Kidney (tissue), 14 donors: Measurements from ENCODE around the gene ITGA5. TPM values are rescaled to one million over a fixed set of nuclear protein-coding genes. Genes with fewer than 3 reads are reported as not detected.

ENCODE experiments used
- DNase-seq, 5 donors: peaks; one replicate each; pipeline ENCODE4 v3.0.0-alpha.2; 2013 to 2020
- FAIRE-seq: peaks from 2 replicates; lab custom pipeline; 2012; peaks lifted over from hg19 to GRCh38; lab: Jason Lieb, UNC
- H3K27ac ChIP-seq, 2 donors: one replicate each; pipeline ENCODE4 v1.7.0; 2013; ENCODE audit warnings: low read depth in 2 of 2, low read length in 2 of 2, inconsistent platforms in 1 of 2
- H3K27me3 ChIP-seq: one replicate; pipeline ENCODE4 v1.7.1; 2013; ENCODE audit warnings: low read length, inconsistent platforms; ENCODE audit not compliant: control insufficient read depth, insufficient read depth
- H3K36me3 ChIP-seq, 3 donors: one replicate each; pipeline versions ENCODE4 v1.7.0 to v1.7.1; 2013; ENCODE audit warnings: low read length in 3 of 3, control low read depth in 1 of 3, inconsistent platforms in 1 of 3; ENCODE audit not compliant: insufficient read depth in 3 of 3, control insufficient read depth in 2 of 3
- H3K4me1 ChIP-seq, 3 donors: one replicate each; pipeline versions ENCODE4 v1.7.0 to v1.7.1; 2013; ENCODE audit warnings: low read length in 3 of 3, inconsistent platforms in 1 of 3, low read depth in 1 of 3; ENCODE audit not compliant: control insufficient read depth in 2 of 3, insufficient read depth in 2 of 3
- H3K4me3 ChIP-seq, 3 donors: one replicate each; pipeline versions ENCODE4 v1.7.0 to v1.8.1; 2013; ENCODE audit warnings: low read length in 3 of 3, control low read depth in 1 of 3, inconsistent platforms in 1 of 3
- H3K9ac ChIP-seq, 3 donors: one replicate each; pipeline versions ENCODE4 v1.7.0 to v1.7.1; 2013; ENCODE audit warnings: low read length in 3 of 3, control low read depth in 1 of 3, inconsistent platforms in 1 of 3
- H3K9me3 ChIP-seq, 3 donors: one replicate each; pipeline versions ENCODE4 v1.7.0 to v1.7.1; 2013; ENCODE audit warnings: low read length in 3 of 3, control low read depth in 1 of 3, inconsistent platforms in 1 of 3; ENCODE audit not compliant: control insufficient read depth in 2 of 3, insufficient read depth in 1 of 3
- intact Hi-C: fragments of 100-400 bp; cut with DNase I; formaldehyde crosslinking; loops from one replicate; pipeline ENCODE4 v1.11.1; 2022
- polyA plus RNA-seq: library from polyadenylated mRNA; stranded (reverse); fragments of 350-450 nt; fragmentation: Illumina TruSeq; extraction: RNeasy Lipid Tissue Mini Kit (QIAGEN cat#74804); gene quantifications from one replicate; pipeline ENCODE4 v1.2.3, GENCODE V29; 2014; ENCODE audit warnings: low read depth, low replicate concordance; ENCODE audit not compliant: insufficient read depth
- total RNA-seq: library from RNA; stranded (reverse); fragmentation: NEBNext Ultra II Directional; extraction: Animal tissue kit (Norgen Biotek cat#: 25700); gene quantifications from one replicate; pipeline ENCODE4 v1.2.1, GENCODE V29; 2021
- TF ChIP-seq, protein P1 (sequence below): IDR thresholded peaks from 3 replicates; pipeline ENCODE4 v1.5.1; 2012; ENCODE audit warnings: mild to moderate bottlenecking, moderate library complexity, borderline replicate concordance; ENCODE audit not compliant: insufficient read depth; ENCODE audit errors: extremely low read depth
- donor health status: control.
- donor health status: control.
- donor health status: control.
- donor health status: control.
- donor health status: control.
- donor health status: DM: yes; HTN: yes; CAD: no.
- donor health status: Normal renal cell carcinoma (clear cell type).

The ITGA5 gene
- total and polyA plus RNA-seq, 2 donors from 2014 or later, result 11.4 to 65.6 TPM

DNA sequence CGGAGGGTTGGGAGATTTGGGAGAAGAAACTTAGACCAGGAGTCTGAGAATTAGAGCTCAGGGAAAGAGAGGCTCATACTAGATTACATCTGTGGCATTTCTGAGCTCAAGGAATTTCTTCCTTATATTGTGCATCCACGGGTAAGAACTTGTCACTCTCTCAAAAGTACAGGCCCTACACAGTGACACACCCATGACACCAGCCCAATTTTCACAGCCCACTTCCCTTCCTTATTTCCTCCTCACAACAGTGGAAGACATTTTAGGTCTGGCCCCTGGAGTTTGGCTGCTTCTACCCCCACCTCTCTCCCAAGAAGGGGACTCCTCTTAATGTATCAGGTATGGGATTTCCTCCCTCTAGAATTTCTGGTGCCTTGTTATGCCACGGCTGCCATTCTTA, 25.3 kb downstream of the ITGA5 start:
- Histone ChIP-seq H3K9me3 (no peaks in the 10 kb centered on the region), H3K27me3 (no peaks in the 10 kb centered on the region), H3K36me3 (peaks cover 0 to 3% (median 2%) of the 10 kb centered on the region in 3 donors), H3K4me1 (peaks cover 0 to 4% (median 0%) of the 10 kb centered on the region in 3 donors), H3K27ac (no peak overlapping the region), H3K4me3 (no peak overlapping the region), H3K9ac (no peak overlapping the region)
- intact Hi-C loops, result no loop called here
- DNase-seq, result peak in 1 of 5 donors; percentile 8
- no peak for FAIRE-seq
- TF ChIP-seq, protein P1, sequence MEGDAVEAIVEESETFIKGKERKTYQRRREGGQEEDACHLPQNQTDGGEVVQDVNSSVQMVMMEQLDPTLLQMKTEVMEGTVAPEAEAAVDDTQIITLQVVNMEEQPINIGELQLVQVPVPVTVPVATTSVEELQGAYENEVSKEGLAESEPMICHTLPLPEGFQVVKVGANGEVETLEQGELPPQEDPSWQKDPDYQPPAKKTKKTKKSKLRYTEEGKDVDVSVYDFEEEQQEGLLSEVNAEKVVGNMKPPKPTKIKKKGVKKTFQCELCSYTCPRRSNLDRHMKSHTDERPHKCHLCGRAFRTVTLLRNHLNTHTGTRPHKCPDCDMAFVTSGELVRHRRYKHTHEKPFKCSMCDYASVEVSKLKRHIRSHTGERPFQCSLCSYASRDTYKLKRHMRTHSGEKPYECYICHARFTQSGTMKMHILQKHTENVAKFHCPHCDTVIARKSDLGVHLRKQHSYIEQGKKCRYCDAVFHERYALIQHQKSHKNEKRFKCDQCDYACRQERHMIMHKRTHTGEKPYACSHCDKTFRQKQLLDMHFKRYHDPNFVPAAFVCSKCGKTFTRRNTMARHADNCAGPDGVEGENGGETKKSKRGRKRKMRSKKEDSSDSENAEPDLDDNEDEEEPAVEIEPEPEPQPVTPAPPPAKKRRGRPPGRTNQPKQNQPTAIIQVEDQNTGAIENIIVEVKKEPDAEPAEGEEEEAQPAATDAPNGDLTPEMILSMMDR, result no peak

DNA sequence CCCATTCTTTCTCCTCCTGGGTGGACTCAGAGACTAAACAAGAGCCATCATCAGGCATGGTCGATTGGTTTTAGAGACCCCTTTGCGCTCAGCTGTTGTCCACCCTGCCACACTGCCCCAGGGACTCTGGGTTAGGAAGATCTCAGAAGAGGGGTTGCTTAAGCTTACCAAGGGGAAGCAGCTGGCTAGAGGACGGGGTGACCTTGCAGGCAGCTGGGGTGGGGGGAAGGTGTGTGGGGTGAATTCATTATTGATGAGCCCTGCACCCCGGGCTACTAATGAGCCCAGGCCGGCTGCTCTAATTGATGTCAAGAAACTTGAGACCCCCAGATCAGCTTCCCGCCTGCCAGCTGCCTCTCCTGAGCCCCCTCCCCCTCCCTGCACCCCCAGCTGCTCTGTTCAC, 25.9 kb downstream of the ITGA5 start:
- intact Hi-C loops, result no loop called here
- Histone ChIP-seq H3K9ac (no peak overlapping the region), H3K4me1 (peaks cover 0 to 4% (median under 1%) of the 10 kb centered on the region in 3 donors), H3K4me3 (no peak overlapping the region), H3K9me3 (no peaks in the 10 kb centered on the region), H3K27ac (no peak overlapping the region), H3K27me3 (no peaks in the 10 kb centered on the region), H3K36me3 (peaks cover 0 to 2% (median 0%) of the 10 kb centered on the region in 3 donors)
- FAIRE-seq (no peak), DNase-seq (peak in 2 of 5 donors; percentile 70 to 71)
- TF ChIP-seq, protein P1, result no peak

DNA sequence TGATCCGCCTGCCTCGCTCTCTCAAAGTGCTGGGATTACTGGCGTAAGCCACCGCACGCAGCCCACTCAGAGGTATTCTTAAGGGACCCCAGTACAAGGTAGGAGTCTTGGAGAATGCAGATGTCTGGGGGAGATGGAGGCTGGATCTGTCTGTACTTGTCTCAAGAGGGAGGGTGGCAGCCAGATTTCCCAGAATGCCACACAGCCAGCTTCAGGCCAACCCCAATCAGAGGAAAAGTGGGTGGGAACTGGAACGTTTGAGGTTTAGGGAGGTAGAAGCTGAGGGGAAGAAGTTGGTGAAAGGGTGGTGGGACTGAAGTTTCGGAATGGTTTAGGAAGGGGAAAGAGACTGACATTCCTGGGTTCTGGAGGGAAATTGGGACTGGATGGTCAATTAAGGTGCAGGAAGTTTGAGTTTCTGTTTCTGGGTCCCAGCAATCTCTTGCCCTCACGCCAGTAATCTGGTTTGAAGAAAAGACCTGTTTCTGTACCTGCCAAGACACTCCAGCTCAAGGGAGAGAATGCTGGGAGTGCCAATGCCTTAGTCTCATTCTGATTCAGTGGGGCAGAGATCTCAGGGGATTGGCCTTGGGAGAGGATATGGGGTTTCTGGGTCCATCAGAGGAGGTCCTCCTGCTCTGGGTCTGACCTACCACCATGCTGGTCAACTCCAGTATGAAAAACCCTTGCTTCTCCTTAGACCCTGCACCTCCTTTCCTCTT, 26.4 kb downstream of the ITGA5 start:
- TF ChIP-seq, protein P1, result no peak
- Histone ChIP-seq H3K27ac (no peak overlapping the region), H3K27me3 (no peaks in the 10 kb centered on the region), H3K4me3 (no peak overlapping the region), H3K36me3 (peaks cover 0 to 2% (median 0%) of the 10 kb centered on the region in 3 donors), H3K9me3 (no peaks in the 10 kb centered on the region), H3K9ac (no peak overlapping the region), H3K4me1 (peaks cover 0 to 9% (median 4%) of the 10 kb centered on the region in 3 donors)
- intact Hi-C loops, result no loop called here
- DNase-seq, result peak in 1 of 5 donors; percentile 8
- no peak for FAIRE-seq
